ENCODE results near the gene DPH1.
A peak's percentile ranks its signal among the peaks of the same experiment; 100 is the strongest.

Gene DPH1

DNA sequence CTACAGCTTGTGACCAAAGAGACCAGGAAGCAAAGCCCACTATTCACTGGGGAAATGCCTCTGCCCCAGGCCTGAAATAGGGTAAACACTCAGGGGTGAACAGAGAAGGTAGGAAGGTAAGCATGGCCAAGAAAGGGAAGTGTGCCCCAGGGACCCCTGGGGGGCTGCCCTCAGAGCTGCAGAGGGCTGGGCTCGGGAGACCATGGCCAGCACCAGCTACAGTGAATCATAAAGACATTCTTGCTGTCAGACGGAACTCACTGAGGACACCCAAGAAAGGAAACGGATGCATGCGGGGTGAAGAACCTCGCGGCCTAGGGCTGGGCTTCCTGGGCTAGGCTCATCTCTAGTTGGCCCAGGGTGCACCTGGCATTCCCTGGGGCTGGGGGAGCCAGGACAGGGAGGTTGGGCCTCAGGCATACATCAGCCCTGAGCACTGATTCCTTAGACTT, 34.6 kb downstream of the DPH1 start:
- no peak for DNase-seq

DNA sequence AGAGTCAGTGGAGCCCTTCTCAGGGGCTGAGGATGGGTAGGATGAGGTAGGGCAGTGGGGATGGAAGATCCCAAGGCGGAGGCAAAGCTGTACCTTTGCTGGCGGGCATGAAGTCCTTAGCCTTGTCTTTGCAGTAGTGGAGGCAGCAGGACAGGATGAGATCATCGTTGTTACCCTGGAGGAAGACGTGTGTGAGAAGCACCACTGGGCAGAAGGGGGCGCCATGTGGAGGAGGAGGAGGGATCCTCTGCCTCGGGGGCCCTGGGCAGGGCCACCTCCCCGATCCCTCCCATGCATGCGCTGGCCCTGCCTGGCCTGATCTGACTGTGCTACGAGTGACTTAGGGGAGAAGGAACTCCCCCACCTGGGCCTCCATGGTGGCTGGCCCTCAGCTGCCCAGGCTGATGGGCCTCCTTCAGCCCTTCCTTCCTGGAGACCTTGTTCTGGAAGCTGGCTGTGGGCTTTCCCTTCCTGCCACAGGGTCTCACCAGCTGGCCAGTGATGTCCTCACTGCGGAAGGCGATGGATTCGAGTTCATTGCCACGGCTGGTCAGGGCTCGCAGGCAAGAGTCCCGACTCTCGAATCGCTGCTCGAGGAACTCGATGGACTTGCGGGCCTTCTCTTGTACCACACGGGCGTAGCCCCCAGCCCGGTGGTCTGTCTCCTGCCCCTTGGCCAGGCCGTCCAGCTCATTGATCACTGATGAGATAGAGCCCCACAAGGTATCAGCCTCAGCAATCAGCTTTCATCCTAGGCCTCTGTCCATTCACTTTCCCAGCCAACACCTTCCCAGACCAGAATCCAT, 35.2 kb downstream of the DPH1 start:
- peak; percentile 43 to 48 for DNase-seq

DNA sequence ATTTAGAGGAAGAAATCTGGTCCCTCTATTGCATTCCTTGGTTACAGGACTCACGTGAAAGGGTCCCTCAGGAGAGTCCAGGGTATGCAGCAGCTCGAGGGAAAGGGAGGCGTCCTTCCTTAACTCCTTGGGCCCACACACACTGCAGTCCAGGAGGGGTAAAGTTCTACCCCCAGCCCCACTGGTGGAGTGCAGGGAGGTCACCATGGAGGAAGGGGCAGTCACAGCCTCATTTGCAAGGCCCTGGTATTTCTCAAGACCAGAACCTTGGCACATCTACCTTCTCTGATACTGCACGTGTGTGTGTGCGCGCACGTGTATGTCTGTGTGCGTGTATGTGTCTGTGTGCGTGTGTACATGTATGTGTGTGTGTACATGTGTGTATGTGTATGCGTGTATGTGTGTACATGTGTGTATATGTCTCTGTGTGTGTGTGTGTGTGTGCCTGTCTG, 36.0 kb downstream of the DPH1 start:
- no peak for DNase-seq

DNA sequence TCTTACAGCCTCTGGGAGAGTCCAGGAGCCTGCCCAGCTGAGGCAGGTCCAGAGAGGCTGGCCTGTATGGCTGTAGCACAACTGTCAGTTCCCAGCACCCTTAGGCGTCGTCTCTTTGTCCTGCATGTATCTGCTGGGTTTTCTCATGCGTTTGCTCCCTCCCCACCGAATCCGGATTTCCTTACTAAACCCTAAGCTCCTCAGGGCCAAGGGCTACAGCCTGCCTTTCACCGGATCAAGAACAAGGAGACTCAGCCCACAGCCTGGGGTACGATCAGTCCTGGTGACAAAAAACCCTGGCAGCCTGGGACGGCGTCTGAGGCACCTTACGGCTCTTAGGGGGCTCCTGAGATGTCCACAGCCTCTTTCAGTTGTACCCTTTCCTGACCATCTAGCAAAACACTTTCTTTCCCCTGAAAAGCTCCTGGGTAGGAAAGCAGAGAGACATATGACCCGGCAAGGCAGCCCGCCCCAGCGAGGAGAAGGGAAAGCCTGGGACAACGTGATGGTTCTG, 37.2 kb downstream of the DPH1 start:
- no peak for DNase-seq

DNA sequence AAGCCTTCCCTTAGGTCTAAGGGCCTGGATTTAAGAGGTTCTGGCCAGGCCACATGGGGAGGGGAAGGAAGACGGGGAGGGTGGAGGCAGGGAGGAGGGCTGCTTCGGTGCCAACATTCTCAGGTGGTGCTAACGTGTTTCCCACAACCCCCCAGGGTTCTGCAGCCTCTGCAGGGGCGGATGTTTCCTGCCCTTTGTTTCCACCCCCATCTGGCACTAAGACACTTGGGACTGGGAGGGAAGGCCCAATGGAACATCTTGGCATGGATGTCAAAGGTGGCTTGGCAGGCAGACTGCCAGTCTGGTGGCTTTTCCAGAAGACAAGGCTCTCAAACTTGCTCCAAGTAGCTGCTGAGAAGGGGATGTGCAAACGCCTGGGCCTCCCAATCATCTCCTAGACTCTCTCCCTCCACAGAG, 37.7 kb downstream of the DPH1 start:
- no peak for DNase-seq

DNA sequence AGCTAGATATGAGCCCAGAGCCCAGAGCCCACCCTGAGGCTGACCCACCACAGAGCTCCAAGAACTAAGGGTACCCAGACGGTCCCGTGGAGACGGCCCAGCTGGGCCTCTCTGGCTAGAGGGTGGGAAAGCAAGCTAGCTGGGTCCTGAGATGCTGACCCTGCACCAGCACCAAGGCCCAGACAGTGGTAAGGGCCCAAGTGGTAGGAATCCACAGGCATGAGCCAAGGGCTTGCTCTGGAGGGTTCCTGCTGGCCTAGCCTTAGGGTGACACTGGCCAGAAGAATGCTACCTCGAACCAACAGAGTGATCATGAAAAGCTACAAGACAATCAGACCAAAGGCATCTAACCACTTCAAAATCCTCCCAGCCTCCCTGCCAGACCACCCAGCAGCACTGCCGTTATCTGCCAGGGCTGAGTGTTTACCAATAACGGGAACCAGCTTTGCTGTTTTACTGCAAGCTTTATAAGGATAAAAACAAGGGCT, 38.1 kb downstream of the DPH1 start:
- no peak for DNase-seq

DNA sequence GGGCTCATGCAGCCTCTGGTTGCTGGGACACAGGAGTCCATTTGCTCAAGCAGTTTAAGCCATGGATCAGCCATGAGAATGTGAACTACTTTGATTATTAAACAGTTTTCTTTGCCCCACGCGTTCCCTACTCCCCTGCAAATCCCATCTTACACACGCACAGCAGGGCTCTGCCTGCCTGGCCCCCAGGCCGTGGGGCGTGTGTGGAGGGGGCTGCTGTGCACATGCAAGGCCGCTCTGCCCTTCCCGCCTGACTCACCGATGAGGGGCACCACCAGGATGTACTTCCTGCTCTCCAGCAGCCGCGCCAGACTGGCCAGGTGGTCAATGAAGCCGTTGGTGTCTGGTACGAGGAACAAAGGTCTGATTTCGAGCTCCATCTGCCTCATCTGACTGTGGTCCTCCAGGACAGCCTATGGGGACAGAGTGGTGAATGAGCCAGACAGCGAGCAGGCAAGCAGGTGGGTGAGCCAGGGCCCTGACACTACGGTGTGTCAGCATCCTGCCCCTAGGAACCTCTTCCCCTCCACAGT, 38.6 kb downstream of the DPH1 start:
- no peak for DNase-seq

DNA sequence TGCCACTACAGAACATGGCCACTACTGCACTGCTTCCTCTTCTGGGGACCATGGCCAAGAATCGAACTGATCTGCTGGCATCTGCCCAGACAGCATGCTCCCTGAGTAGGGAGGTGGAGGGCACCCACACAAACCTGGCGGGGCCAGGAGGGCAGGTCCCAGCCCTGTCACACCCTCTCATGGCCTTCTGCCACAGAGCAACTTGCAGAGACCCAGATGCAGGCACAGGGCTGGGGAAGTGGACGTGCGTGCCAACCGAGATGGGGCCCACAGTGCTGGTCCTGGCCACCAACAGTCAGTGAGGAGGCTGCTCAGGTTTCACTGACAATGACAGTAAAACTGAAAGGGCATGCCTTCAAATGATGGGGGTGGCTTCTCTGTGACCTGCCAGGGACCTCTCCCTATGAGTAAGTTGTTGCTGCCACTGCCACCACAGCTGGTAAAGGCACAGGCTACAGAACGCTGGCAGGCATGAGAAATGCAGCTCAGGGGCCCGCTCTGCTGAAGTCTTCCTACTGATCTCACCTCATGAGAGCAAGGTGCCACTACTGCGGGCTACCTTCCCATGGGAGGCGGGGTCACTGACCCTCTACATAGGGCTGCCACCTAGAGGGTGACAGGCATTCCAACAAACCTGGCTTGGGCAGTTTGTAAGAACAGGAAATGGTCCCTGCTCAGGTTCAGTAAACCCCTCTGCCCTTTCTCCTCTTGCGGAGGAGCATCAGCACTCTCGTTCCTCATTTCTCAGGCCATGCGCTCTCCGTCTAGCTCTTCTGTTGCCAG, 40.5 kb downstream of the DPH1 start:
- DNase-seq, result no peak

DNA sequence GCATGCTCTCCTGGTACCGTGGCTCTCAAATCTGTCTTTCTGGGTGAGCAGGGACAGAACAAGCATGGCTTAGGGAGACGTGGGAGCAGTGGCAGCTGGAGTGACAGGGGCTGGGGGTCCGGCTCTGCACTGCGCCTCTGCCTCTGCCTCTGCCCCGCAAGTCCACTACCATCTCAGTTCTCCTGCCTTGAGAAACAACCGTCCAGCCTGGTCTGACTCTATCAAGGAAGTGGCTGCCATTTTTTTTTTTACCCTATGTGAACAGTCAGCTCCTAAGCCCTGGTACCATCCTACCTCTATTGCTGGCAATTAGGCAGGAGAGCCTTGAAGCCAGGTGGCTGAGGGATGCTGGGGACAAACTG, 41.1 kb downstream of the DPH1 start:
- DNase-seq, result no peak

DNA sequence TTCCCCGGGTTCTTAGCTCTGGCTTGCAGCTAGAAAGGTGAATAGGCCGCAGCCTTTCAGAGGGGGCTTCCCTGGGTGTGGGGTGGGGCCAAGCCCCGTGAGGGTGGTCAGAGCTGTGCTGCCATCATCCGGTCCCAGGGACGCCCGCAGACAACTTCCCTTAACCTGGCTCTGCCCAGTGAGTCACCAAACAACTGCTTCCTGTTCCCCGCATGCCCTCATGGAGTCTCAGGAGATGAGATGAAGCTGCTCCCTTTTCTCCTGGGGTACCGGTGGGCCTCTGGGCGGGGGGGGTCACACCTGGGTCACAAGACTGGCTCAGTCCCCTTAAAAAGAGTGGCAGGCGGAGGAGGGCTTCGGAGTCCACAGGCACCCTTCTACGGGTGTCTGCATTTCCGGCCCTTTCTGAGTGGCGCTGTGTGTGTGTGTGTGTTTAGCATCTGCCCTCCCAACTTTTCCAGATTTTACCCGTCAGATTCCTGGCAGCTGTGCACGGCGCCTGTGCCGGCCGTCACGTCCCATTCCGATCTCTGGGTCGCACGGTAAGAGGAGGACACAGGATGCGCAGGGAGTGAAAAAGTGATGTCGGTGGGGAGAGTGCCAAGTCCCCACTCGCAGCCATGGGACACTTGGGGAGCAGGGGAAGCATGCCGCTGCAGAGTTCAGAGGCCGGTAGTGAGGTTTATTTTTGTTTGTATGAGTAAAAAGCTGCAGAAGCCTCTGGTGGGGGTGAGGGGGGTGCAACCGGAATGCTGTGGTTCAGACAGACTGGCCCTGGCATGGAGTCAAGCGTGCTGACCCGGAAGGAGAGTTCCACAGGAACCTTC, 41.7 kb downstream of the DPH1 start:
- peak; percentile 9 to 13 for DNase-seq

DNA sequence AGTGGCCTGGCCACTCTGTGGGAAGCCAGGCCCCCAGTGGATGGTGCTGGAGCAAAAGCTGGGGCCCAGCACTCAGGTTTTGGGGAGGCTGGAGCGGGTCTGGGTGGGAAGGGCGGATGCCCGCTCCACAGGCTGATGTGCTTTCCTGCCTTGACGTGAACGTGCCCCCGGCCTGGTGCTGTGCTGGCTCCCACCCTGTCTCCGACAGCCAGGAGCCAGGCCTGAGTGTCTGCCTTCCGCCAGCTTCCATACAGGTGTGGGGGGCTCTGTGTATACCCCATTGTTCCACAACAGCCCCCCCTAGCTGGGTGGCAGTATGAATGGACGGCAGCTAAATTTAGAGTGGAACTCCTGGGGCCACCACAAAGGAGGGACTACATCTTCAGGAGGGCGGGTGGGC, 45.0 kb downstream of the DPH1 start:
- DNase-seq, result no peak

DNA sequence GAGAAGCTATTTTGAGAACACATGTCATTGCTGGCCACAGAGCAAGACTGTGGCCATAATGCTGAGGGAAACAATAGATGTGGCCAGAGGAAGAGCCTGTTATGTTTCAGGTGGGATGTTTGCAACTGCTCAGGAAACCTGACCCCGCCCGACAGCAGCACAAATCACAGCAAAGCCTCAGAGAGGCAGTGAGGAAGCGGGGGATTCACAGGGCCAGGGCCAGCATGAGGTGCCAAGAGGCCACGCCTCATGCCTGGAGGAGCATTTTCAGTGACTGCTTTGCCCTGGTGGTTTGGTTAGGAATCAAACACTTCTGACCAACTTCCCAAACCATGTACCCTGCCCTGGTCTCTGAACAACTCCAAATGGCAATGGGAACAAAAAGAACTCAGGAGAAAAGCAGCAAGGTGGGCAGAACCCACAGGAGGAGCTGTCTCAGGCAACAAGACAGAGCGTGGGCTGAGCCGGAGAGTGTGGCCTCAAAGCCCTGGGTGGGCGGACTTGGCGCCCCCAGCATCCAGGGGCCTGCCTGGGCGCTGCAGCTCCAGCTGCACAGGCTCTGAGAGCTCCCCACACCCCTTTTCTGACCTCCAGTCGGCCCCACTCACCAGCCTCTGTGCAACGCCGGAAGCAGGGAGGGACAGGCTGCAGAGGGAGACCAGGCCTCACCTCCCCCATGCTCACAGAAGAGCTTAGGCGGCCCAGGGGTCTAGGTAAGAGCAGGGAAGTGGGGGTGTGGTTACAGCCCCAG, 45.6 kb downstream of the DPH1 start:
- peak; percentile 17 to 44 for DNase-seq

DNA sequence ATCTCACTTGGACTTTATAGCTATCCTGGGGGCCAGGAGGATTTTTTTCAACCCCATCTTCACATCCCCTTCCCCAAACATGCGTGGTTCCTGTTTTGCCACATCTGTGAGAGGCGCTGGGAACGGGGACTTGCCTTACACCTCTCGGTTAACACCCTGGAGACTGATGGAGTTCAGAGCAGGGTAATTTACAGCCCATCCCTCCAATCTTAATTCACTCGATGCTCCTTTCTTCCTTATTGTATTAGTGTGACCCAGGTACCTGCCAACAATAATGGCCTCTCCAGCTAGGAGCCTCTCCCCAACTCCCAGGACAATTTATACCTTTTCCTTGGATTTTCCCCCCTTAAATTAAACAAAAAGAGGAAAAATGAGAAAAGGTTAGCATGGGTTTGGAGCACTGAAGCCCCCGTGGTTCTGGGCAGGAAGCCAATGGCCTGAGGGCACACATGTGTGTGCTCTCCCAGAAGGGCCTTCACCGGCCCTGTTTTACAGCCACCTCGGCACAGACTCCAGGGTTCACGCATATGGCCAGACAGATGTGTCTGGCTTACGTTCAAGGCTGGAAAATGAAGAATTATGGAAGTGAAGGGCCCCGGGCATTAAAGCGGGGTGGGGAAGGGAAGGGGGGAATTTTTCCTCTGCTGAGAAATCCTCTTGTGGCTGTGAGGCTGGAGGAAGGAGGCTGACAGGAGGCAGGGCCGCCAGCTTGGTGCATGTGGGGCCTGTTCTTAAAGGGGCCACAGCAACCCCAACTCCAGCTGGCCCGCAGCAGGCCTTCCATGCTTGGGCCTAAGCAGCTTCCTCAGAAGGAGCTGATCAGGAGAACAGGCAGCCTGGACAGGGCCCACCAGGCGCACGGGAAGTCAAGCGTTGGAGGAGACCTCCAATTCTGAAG, 46.4 kb downstream of the DPH1 start:
- no peak for DNase-seq

DNA sequence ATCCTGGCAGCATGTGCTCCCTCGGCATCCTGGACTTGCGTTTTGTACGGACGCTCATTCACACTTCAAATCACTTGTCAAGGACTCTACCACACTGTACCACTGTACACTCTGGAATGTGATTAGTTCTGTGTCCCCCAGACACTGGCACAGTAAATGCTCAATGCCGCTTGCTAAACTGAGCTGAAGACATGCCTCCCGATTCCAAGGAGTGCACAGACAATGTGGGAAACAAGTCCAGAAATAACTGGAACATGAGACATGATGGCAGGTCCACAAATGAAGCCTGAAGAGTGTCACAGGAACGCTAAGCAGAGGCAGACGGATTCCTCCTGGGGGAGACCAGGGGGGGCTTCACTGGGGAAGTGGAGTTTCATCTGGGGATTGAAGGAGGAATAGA, 47.1 kb downstream of the DPH1 start:
- DNase-seq, result no peak

DNA sequence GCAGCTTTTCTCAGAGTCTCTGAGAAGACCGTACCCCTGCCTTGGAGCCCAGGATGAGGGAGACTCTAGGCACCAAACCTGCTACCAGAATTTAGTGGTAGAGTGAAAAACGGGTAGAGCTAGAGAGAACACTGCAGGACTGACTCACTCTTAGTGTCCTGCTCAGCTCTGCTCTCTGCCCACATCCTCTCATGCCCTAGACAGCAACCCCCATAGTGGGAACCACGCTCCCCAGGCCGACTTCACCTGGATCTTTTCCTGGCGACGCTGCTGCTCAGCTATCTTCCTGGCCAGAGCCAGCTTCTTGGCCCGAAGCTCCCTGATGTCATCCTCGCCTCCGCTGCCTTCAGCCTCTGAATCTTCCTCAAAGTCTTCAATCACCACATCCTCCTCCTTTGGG, 51.6 kb downstream of the DPH1 start:
- DNase-seq, result no peak

DNA sequence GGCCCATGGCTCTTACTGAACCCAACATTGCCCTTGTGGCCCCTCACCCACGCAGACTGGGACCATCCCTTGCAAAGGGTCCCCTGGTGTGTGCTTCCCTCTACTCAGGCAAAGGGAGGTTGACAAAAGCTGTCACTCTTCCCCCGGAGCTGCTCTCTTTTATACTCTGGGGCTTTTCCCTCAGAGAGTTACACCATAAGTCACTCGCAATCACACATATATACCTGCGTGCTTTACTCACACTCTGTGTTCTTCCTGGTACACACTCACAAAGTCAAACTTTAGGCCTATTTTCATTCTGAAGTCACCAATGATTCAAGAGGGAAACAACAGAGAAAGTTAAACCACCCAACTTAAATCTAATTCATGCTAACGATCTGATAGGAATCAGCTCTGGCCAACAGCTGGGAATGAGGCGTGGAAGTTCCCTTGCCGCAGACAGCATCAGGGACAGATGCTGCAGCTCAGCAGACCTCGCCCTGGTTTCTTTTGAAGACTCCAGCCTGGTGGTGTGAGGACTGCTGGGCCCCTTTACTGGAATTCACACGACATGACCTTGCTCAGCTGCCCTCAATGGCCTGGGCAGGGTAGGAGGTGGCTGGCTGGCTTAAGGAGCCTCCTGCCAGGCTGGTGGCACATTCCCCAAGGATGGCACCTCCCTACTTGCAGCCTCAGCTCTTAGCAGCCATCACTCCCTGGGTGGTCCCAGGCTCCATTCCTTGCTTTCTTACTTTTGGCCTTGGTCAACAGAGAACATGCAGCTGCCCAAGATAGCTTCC, 52.2 kb downstream of the DPH1 start:
- DNase-seq, result no peak

DNA sequence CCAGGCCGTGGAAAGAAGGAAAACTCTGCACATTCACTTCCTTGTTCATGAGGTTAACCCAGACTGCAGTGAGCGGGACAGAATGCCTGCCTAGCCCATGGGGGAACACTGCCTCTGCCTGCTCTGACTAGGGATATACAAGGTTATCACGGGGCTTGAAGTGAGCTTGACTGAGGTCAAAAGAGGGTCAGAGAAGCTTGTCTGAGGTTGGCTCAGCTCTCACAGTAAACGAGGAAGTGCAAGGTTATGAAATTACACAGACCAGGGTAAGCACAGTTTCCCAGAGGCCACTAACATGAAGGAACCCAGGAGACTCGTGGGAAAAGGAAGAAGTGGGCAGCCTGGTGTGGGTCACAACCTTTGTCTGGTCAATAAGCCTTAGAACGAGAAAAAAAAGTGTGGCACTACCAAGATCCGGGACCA, 53.7 kb downstream of the DPH1 start:
- peak; percentile 50 to 54 for DNase-seq

DNA sequence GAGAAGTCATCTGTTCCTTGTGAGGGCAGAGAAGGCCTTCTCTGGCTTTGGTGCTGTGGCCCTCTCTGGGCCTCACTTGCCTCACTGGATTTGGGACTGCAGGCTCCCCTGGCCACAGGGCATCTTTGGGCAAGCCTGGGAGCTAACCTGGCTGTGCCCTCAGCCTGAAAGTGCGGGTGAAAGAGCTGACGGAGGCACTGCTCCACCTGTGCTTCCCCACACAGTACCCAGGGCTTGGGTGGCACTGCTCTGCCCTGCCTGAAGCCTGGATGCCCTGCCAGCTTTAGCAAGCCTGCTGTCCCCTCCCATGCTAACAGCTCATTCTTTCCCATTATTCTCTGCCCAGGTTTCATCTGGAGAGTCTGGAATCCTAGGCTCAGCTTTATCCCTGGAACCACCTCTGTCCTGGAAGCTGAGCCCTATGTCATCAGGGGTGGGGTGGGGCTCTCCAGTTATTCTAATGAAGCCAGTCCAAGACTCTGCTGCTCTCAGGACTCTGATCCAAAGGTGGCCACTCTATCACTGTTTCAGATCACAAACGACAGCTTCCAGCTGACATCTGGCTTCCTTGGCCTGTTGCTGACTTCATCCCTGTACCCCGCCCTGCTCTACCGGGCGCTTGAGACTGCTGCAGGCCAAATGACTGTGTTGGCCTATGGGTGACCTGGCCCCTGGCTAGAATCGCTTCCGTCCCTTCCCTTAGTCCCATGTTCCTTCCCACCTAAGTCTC, 54.2 kb downstream of the DPH1 start:
- no peak for DNase-seq

Data from Kasumi-1 (cell line).